Liver (tissue), 9 donors: Measurements from ENCODE around the gene TBL1XR1. TPM values are rescaled to one million over a fixed set of nuclear protein-coding genes. Genes with fewer than 3 reads are reported as not detected.

ENCODE experiments used
- DNase-seq: peaks from one replicate; pipeline ENCODE4 v3.0.0-alpha.2; 2017; ENCODE audit warnings: low spot score
- H3K27ac ChIP-seq, 2 donors: one replicate each; pipeline ENCODE4 v1.7.0; 2013; ENCODE audit warnings: inconsistent platforms in 2 of 2, low read length in 2 of 2, control low read depth in 1 of 2, low read depth in 1 of 2, mild to moderate bottlenecking in 1 of 2
- H3K27me3 ChIP-seq, 4 donors: one replicate each; pipeline versions ENCODE4 v1.6.1 to v1.7.0; 2013; ENCODE audit warnings: low read length in 3 of 4, inconsistent platforms in 1 of 4, mild to moderate bottlenecking in 1 of 4, moderate library complexity in 1 of 4; ENCODE audit not compliant: control insufficient read depth in 4 of 4, insufficient read depth in 4 of 4
- H3K36me3 ChIP-seq, 4 donors: one replicate each; pipeline versions ENCODE4 v1.6.1 to v1.7.0; 2013; ENCODE audit warnings: low read length in 3 of 4, mild to moderate bottlenecking in 3 of 4, low read depth in 1 of 4, moderate library complexity in 1 of 4; ENCODE audit not compliant: control insufficient read depth in 4 of 4, insufficient read depth in 3 of 4
- H3K4me1 ChIP-seq, 4 donors: one replicate each; pipeline versions ENCODE4 v1.6.1 to v1.7.0; 2013; ENCODE audit warnings: low read length in 3 of 4, mild to moderate bottlenecking in 3 of 4, moderate library complexity in 1 of 4; ENCODE audit not compliant: control insufficient read depth in 4 of 4, insufficient read depth in 4 of 4
- H3K4me3 ChIP-seq, 3 donors: one replicate each; pipeline versions ENCODE4 v1.6.1 to v1.7.0; 2013; ENCODE audit warnings: low read length in 3 of 3, control low read depth in 1 of 3, low read depth in 1 of 3, mild to moderate bottlenecking in 1 of 3
- H3K9ac ChIP-seq, 2 donors: one replicate each; pipeline ENCODE4 v1.7.0; 2013; ENCODE audit warnings: low read length in 2 of 2, mild to moderate bottlenecking in 2 of 2, moderate library complexity in 2 of 2, control low read depth in 1 of 2, low read depth in 1 of 2
- H3K9me3 ChIP-seq, 4 donors: one replicate each; pipeline versions ENCODE4 v1.6.1 to v1.7.0; 2013; ENCODE audit warnings: low read length in 3 of 4; ENCODE audit not compliant: control insufficient read depth in 4 of 4
- ATF3 ChIP-seq: IDR thresholded peaks from 2 replicates; pipeline ENCODE4 v1.6.1; 2016; ENCODE audit warnings: antibody characterized with exemption
- CTCF ChIP-seq: fragments of 150-350 bp; IDR thresholded peaks from 2 replicates; pipeline ENCODE4 v1.5.1; 2017; ENCODE audit warnings: improper control_type of control experiment, low read depth, low read length; ENCODE audit not compliant: missing input control
- FOXA1 ChIP-seq: IDR thresholded peaks from 2 replicates; pipeline ENCODE4 v1.6.1; 2016; ENCODE audit warnings: antibody characterized with exemption
- GABPA ChIP-seq, 2 donors: IDR thresholded peaks in 1 of 2; conservative IDR thresholded peaks in 1 of 2; 2 replicates each; pipeline ENCODE4 v1.6.1; 2016; ENCODE audit warnings: antibody characterized with exemption in 2 of 2, mild to moderate bottlenecking in 1 of 2, moderate library complexity in 1 of 2
- HNF4A ChIP-seq, 2 donors: conservative IDR thresholded peaks; 2 replicates each; pipeline ENCODE4 v1.6.1; 2016; ENCODE audit warnings: antibody characterized with exemption in 2 of 2, mild to moderate bottlenecking in 2 of 2
- HNF4G ChIP-seq: IDR thresholded peaks from 2 replicates; pipeline ENCODE4 v1.6.1; 2016; ENCODE audit warnings: antibody characterized with exemption
- JUND ChIP-seq, 2 donors: IDR thresholded peaks; 2 replicates each; pipeline ENCODE4 v1.6.1; 2016; ENCODE audit warnings: antibody characterized with exemption in 2 of 2
- NR2F2 ChIP-seq: IDR thresholded peaks from 2 replicates; pipeline ENCODE4 v1.6.1; 2016; ENCODE audit warnings: antibody characterized with exemption
- RAD21 ChIP-seq, 2 donors: IDR thresholded peaks; 2 replicates each; pipeline ENCODE4 v1.6.1; 2016; ENCODE audit warnings: antibody characterized with exemption in 2 of 2, mild to moderate bottlenecking in 2 of 2
- RXRA ChIP-seq, 2 donors: IDR thresholded peaks; 2 replicates each; pipeline ENCODE4 v1.6.1; 2017 to 2018; ENCODE audit warnings: antibody characterized with exemption in 2 of 2, mild to moderate bottlenecking in 1 of 2
- TAF1 ChIP-seq: conservative IDR thresholded peaks from 2 replicates; pipeline ENCODE4 v1.6.1; 2016; ENCODE audit warnings: antibody characterized with exemption, mild to moderate bottlenecking
- YY1 ChIP-seq: IDR thresholded peaks from 2 replicates; pipeline ENCODE4 v1.6.1; 2016; ENCODE audit warnings: antibody characterized with exemption, mild to moderate bottlenecking
- WGBS: extraction: QIAGEN DNeasy Blood & Tissue Kit; methylation state at CpG from one replicate; pipeline ENCODE4 v1.1.7; 2013; 5-methylcytosine and 5-hydroxymethylcytosine counted together
- polyA plus RNA-seq, 2 donors: library from polyadenylated mRNA; stranded (reverse) in 1 of 2; unstranded in 1 of 2; fragments of 200-250 nt in 1 of 2; fragments of >200 nt in 1 of 2; fragmentation: Nextera tagmentation in 1 of 2; extraction: Ambion mirVana in 1 of 2; gene quantifications; one replicate each; pipeline versions ENCODE4 v1.2.1 to v1.2.3, GENCODE V29; 2013 to 2015
- total RNA-seq, 2 donors: library from RNA; depleted of rRNA; stranded (reverse); fragments of >200 nt; gene quantifications; one replicate each; pipeline ENCODE4 v1.2.3, GENCODE V29; 2014
- TF ChIP-seq, protein P1 (sequence below): IDR thresholded peaks from 2 replicates; pipeline ENCODE4 v1.6.1; 2016; ENCODE audit warnings: antibody characterized with exemption
- TF ChIP-seq, protein P2 (sequence below): IDR thresholded peaks from 2 replicates; pipeline ENCODE4 v1.6.1; 2016; ENCODE audit warnings: antibody characterized with exemption, mild to moderate bottlenecking
- donor health status: healthy.
- donor health status: healthy.
- donor health status: healthy.
- donor health status: healthy.
- donor health status: healthy.

TBL1XR1 gene
- total and polyA plus RNA-seq, 4 donors, result 10.3 to 65.9 (median 33.2) TPM

GRCh38 chr3:177181418-177181817 is 15.9 kb downstream of the TBL1XR1 start:
- TF ChIP-seq NR2F2 (no peak), HNF4A (conservative IDR thresholded peaks at IDR 0.05) (peak; percentile 21 to 53), YY1 (peak; percentile 39), RXRA (IDR thresholded peaks at IDR 0.05) (peak in 1 of 2 donors; percentile 11)
- TF ChIP-seq, protein P1, sequence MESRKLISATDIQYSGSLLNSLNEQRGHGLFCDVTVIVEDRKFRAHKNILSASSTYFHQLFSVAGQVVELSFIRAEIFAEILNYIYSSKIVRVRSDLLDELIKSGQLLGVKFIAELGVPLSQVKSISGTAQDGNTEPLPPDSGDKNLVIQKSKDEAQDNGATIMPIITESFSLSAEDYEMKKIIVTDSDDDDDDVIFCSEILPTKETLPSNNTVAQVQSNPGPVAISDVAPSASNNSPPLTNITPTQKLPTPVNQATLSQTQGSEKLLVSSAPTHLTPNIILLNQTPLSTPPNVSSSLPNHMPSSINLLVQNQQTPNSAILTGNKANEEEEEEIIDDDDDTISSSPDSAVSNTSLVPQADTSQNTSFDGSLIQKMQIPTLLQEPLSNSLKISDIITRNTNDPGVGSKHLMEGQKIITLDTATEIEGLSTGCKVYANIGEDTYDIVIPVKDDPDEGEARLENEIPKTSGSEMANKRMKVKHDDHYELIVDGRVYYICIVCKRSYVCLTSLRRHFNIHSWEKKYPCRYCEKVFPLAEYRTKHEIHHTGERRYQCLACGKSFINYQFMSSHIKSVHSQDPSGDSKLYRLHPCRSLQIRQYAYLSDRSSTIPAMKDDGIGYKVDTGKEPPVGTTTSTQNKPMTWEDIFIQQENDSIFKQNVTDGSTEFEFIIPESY, result no peak
- H3K9me3 ChIP-seq, result no peaks in the 10 kb centered on the region
- peaks cover 3 to 11% (median 5%) of the 10 kb centered on the region in 4 donors for H3K4me1 ChIP-seq
- no peaks in the 10 kb centered on the region for H3K36me3 ChIP-seq
- WGBS, result 64% methylated on average over 5 of the region's 5 CpGs
- H3K27ac ChIP-seq, result no peak overlapping the region
- H3K4me3 ChIP-seq, result no peak overlapping the region
- H3K9ac ChIP-seq, result no peak overlapping the region
- H3K27me3 ChIP-seq, result no peaks in the 10 kb centered on the region
- DNase-seq, result no peak

GRCh38 chr3:177180506-177180905 is 16.8 kb downstream of the TBL1XR1 start:
- DNase-seq, result no peak
- H3K36me3 ChIP-seq, result no peaks in the 10 kb centered on the region
- H3K27ac ChIP-seq, result no peak overlapping the region
- no peak overlapping the region for H3K4me3 ChIP-seq
- TF ChIP-seq FOXA1 (no peak), HNF4G (no peak), RAD21 (IDR thresholded peaks at IDR 0.05) (no peak), JUND (IDR thresholded peaks at IDR 0.05) (no peak), ATF3 (no peak), CTCF (no peak), TAF1 (no peak), HNF4A (conservative IDR thresholded peaks at IDR 0.05) (no peak), NR2F2 (no peak), GABPA (IDR thresholded peaks at IDR 0.05 in 1 of 2, conservative IDR thresholded peaks at IDR 0.05 in 1 of 2) (no peak)
- TF ChIP-seq, protein P1, result no peak
- TF ChIP-seq, protein P2, sequence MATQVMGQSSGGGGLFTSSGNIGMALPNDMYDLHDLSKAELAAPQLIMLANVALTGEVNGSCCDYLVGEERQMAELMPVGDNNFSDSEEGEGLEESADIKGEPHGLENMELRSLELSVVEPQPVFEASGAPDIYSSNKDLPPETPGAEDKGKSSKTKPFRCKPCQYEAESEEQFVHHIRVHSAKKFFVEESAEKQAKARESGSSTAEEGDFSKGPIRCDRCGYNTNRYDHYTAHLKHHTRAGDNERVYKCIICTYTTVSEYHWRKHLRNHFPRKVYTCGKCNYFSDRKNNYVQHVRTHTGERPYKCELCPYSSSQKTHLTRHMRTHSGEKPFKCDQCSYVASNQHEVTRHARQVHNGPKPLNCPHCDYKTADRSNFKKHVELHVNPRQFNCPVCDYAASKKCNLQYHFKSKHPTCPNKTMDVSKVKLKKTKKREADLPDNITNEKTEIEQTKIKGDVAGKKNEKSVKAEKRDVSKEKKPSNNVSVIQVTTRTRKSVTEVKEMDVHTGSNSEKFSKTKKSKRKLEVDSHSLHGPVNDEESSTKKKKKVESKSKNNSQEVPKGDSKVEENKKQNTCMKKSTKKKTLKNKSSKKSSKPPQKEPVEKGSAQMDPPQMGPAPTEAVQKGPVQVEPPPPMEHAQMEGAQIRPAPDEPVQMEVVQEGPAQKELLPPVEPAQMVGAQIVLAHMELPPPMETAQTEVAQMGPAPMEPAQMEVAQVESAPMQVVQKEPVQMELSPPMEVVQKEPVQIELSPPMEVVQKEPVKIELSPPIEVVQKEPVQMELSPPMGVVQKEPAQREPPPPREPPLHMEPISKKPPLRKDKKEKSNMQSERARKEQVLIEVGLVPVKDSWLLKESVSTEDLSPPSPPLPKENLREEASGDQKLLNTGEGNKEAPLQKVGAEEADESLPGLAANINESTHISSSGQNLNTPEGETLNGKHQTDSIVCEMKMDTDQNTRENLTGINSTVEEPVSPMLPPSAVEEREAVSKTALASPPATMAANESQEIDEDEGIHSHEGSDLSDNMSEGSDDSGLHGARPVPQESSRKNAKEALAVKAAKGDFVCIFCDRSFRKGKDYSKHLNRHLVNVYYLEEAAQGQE, result no peak
- WGBS, result 97% methylated on average over 5 of the region's 5 CpGs
- no peaks in the 10 kb centered on the region for H3K9me3 ChIP-seq
- no peak overlapping the region for H3K9ac ChIP-seq
- no peaks in the 10 kb centered on the region for H3K27me3 ChIP-seq
- H3K4me1 ChIP-seq, result peaks cover 3 to 7% (median 5%) of the 10 kb centered on the region in 4 donors
